Sigmoid colon (tissue), 4 donors: ENCODE data around the gene TECPR2.

Experiments used
- EP300 ChIP-seq, 4 donors: sonication (generic); formaldehyde crosslinking; IDR thresholded peaks; one replicate each; pipeline ENCODE4 v1.6.1; 2017; ENCODE audit warnings: antibody characterized with exemption in 4 of 4
- TF ChIP-seq, protein P1 (sequence below), 4 experiments: fragments of 450-650 bp in 3 of 4; fragments of 200-600 bp in 1 of 4; IDR thresholded peaks; one replicate each; pipeline ENCODE4 v1.5.1; 2016 to 2019; ENCODE audit warnings: antibody characterized with exemption in 4 of 4, mild to moderate bottlenecking in 3 of 4, moderate library complexity in 2 of 4

- TF ChIP-seq EP300 (IDR thresholded peaks at IDR 0.05): no peak
- TF ChIP-seq, protein P1, sequence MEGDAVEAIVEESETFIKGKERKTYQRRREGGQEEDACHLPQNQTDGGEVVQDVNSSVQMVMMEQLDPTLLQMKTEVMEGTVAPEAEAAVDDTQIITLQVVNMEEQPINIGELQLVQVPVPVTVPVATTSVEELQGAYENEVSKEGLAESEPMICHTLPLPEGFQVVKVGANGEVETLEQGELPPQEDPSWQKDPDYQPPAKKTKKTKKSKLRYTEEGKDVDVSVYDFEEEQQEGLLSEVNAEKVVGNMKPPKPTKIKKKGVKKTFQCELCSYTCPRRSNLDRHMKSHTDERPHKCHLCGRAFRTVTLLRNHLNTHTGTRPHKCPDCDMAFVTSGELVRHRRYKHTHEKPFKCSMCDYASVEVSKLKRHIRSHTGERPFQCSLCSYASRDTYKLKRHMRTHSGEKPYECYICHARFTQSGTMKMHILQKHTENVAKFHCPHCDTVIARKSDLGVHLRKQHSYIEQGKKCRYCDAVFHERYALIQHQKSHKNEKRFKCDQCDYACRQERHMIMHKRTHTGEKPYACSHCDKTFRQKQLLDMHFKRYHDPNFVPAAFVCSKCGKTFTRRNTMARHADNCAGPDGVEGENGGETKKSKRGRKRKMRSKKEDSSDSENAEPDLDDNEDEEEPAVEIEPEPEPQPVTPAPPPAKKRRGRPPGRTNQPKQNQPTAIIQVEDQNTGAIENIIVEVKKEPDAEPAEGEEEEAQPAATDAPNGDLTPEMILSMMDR (IDR thresholded peaks at IDR 0.05): no peak
Measured at GRCh38 chr14:102442241-102443211, 79.8 kb downstream of the TECPR2 start.
